Sciatic nerve (tissue), 2 donors: ENCODE results near the gene VEPH1. TPM values are rescaled to one million over a fixed set of nuclear protein-coding genes. Genes with fewer than 3 reads are reported as not detected.

Experiments used
- ATAC-seq: fragments of 200-7000 bp; cut with Tn5 transposase; one replicate; pipeline ENCODE4 v1.9.1; 2020; ENCODE audit warnings: mild to moderate bottlenecking, moderate library complexity
- DNase-seq: peaks from one replicate; pipeline ENCODE4 v3.0.0-alpha.2; 2020; ENCODE audit warnings: low spot score
- intact Hi-C: fragments of 100-400 bp; cut with DNase I; formaldehyde crosslinking; loops from one replicate; pipeline ENCODE4 v1.14.2; 2022
- total RNA-seq: library from RNA; stranded (reverse); fragmentation: NEBNext Ultra II Directional; extraction: Animal tissue kit (Norgen Biotek cat#: 25700); gene quantifications from one replicate; pipeline ENCODE4 v1.2.1, GENCODE V29; 2021
- donor health status: DM: no; HTN: no; CAD: no.
- donor health status: DM: no; HTN: no; CAD: no.

VEPH1 gene
- total RNA-seq, 1 donor from 2014 or later, result 1.0 TPM

DNA sequence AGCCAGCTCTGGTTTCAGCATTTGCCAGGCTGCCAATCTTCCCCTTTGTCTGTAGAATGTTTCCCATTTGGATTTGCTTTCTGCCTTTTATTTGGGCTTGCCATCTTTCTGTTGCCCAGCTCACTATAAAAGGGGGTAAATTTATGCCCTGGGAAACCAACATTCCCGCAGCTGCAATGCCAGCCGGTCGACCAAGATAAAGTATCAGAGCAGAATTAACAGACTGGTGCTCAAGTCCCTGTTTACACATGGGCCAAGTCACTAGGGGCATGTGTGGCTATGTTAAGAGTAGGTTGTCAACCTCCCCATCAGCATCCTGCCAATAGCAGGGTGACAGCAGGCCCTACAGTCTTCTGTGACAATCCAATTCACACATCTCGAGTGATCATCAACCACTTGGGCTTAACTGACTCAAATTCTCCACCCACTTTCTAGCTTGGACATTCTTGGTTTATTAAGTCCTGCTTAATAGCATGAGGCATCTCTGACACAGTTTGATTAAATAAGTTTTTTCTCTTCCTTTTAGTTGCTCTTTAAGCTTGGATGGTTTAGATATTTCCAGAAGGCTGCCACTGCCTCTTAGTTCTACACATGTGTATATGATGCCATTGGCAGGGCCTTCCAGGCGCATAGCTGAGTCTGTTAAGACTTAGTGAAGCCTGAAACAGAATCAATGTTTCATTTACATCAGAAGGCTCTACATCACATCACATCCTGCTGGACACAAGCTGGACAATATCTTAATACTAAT lies 24.1 kb upstream of the VEPH1 start:
- intact Hi-C loops, result no loop called here
- no peak for ATAC-seq
- no peak for DNase-seq

DNA sequence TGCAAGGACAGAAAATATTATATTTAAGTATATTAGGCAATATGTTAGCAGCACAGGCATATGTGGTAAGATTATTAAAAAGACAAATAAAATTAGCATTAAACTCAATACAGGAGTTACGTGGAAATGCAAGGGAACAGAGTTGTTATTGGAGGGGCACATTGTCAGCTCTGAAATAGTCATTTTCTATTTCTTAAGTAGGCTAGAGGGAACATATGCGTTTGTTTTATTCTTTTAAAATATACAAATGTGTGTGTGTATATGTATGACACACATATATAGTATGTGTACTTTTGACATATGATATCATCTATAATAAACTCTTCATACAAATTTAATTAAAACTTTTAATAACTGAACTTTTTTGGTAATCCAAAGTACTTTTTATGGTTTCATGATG lies 22.8 kb upstream of the VEPH1 start:
- intact Hi-C loops, result no loop called here
- DNase-seq, result no peak
- no peak for ATAC-seq

DNA sequence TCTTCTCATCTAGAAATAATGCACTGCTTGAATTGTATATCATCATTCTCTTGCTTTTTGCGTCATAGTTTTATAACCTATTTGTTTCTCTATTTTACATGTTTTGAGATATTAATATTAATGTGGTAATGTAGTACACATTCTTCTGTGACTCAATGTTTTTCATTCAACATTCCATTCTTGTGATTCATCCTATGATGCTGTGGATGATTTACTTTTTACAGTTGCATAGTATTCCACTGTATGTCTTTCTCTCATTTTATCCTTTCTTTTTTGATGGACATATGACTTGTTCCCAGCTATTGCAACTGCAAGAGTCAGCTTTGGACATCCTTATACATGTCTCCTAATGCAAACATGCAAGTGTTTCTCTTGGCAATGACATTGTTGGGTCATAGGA lies 20.6 kb upstream of the VEPH1 start:
- ATAC-seq, result no peak
- no peak for DNase-seq
- intact Hi-C loops, result no loop called here

DNA sequence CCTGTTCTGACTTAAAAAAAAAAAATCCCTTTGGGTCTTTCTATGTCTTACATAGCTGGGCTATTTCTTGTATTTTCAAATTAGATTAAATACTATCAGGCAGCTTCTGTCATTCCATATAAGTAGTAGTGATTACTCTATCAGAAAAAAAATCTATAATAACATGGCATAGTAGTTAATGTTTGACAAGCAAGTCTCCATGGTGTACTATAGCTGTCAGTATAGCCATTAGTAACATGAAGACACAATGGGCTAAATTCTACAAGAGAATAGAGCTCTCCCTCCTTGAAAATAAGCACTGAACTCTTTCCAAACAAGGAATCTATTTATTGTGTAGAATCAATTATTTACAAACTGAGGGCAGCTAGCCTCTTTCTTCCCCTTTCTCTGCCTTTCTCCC lies 19.4 kb upstream of the VEPH1 start:
- ATAC-seq, result no peak
- no peak for DNase-seq
- intact Hi-C loops, result no loop called here

DNA sequence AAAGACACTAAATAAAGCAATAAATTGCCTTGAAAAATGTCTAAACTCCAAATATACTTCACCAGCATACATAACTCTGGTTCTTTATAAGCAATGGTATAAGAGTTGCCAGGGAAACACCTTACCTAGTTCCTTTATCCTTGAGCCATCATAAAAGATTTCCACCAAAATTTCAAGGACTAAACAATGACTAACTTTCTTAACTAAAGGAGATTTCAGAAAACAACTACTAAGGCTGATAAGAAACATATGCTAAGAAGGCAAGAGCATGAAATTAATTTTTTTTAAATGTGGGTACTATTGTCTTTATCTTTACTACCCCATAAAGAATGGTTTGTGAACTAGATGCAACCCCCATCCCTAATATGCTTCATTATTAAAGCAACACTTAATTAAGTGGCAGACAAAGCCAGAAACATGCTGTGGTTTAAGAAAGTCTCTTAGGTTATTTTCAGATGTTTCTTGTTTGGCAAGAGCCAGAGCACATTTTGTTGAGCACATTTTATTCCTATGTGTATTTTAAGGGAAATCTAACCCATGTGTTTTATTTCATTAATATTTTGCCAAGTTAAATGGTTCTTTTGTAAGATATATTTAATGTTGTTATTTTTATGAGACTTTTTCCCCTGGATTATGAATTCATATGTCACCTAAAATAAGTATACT lies 17.4 kb upstream of the VEPH1 start:
- ATAC-seq, result peak; percentile 89

DNA sequence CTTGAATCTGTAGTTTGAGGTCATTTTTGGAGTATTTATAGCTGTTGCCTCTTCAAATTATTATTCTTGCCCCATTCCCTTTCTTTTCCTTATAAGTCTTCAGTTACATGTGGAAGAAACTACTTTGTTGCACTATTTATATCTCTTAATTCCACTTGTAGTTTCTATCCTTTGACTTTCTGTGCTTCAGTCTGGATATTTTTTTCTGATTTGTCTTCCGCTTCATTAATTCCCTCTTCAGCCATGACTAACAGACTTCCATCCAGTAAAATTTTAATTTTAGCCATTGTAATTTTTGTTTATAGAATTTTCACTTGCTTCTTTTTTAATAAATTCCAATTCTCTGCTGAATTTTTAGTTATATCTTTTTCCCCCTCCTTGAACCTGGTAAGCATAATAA lies 15.7 kb upstream of the VEPH1 start:
- DNase-seq (no peak), ATAC-seq (no peak)
- intact Hi-C loops, result no loop called here

More for the DNA sequence above, 17.4 kb upstream of the VEPH1 start:
- intact Hi-C loops, result no loop called here
- no peak for DNase-seq

DNA sequence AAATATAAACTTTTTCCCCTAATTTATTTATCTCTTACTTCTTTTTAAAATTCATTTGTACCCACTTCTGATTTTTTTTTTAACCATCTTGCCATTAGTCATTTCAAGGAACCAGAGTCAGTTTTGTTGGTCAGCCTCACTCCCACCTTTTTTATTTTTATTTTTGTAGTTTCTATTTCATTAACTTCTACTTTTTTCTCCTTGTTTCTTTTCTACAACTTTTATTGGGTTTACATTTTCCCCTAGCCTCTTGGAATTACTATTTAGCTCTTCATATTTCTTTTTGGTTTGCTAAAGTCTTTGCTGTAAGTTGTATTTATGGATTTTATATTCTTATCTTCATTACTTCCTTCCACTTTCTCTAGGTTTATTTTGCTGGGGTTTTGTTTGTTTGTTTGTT lies 13.7 kb upstream of the VEPH1 start:
- DNase-seq, result no peak
- intact Hi-C loops, result no loop called here
- no peak for ATAC-seq

DNA sequence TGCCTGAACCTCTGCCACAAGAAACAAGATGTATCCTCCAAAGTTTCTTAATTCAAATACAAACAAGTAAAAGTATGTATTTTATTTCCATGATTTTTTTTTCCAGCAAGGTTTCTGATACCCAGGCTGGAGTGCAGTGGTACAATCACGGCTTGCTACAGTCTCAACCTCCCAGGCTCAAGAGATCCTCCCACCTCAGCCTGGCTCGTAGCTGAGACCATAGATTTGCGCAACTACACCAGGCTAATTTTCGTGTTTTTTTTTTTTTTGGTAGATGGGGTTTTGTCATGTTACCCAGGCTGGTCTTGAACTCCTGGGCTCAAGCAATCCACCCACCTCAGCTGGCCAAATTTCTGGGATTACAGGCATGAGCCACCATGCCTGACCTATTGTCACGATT lies 12.2 kb upstream of the VEPH1 start:
- intact Hi-C loops, result no loop called here

DNA sequence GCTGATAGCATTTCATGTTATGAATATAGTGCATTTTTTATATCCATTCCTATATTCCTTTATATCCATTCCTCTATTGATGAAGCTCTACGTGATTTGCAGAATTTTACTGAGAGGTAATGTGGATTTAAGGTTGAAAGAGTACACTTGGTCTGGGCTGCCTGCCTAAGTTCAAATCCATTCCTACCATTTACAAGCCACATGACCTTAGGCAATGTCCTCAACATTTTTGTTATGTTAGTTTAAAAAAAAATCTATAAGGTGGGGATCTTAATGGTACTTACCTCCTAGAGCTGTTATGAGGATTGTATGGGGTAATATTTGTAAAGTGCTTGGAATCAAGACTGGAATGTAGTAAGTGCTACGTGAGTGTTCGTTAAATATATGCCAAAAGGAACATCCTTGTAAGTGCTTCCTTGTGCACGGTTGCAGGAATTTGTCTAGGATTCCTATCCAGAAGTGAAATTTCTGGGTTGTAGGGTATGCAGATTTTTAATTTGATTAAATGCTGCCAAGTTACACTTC lies 11.2 kb upstream of the VEPH1 start:
- DNase-seq (no peak), ATAC-seq (no peak)
- intact Hi-C loops, result no loop called here

More for the DNA sequence above, 12.2 kb upstream of the VEPH1 start:
- DNase-seq, result no peak
- no peak for ATAC-seq

DNA sequence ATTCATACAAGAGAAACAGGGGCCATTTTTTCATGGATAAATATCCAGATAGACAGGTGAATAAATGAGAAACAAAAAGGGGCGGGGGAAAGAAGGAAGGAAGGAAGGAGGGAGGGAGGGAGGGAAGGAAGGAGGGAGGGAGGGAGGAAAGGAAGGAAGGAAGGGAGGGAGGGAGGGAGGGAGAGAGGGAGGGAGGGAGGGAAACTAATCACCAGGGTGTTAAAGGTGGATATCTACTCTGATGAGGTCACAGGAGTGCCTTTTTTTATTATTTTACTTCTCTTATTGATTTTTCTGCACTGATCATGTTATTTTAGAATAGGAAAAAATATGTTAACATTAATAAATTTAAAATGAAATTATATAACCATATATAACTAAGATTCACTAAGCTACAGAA lies 10.4 kb upstream of the VEPH1 start:
- ATAC-seq, result no peak
- DNase-seq, result no peak
- intact Hi-C loops, result no loop called here

DNA sequence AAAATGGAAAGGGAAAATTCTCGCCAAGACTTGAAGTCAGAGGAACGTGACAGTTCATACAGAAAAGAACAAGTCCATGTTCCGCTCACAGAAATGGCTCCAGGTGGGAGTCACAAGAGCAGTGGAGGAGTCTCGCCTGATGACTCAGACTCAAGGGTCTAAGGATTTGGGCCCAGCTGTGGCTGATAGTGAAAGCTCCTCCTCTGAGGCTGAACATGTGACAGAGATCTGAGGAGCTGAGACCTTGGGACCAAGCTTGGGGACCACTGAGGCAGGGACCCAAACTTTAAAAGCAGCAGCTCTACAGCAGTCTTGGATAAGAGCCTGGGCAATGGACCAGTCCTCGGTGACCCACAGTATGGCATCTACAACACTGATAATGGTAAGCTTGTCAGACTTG lies 9.3 kb upstream of the VEPH1 start:
- DNase-seq, result no peak
- no peak for ATAC-seq
- intact Hi-C loops, result no loop called here

DNA sequence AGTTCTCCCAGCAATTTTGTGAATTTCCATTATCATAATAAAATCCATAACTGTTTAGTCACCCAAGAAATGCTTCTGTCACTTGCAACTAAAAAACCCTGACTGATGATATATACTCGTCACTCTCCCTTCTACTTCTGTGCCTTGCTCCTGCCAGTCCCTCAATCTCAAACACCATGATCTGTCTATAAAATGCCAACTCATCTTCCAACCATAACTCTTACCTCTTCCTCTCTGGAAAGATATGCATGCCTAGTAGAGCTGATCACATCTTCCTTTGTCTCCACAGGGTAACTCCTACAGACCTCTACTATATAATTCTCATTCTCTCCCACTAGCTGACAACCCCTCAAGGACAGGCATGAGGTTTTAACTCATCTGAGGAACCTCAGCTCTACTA lies 5.2 kb upstream of the VEPH1 start:
- DNase-seq, result no peak
- intact Hi-C loops, result no loop called here
- ATAC-seq, result no peak

DNA sequence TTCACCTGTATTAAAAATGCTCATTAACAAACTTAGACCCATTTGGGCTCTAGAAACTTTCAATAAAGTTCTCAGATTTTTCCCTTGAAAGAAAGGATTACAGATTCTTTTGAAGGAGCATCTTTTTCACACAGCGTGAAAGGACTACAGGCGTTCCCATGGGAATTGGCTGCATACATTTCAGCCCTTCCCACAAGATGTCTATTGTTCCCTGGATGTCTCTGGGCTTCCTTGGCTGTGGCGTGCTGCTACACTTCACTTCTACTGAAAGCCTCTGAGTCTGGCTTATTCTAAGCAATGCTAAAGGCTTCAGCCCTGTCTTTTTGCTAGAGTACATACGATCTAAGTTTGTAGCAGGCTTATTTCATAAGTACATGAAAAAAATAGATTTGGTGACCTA lies 1.4 kb downstream of the VEPH1 start:
- intact Hi-C loops, result no loop called here
- ATAC-seq (no peak), DNase-seq (no peak)

DNA sequence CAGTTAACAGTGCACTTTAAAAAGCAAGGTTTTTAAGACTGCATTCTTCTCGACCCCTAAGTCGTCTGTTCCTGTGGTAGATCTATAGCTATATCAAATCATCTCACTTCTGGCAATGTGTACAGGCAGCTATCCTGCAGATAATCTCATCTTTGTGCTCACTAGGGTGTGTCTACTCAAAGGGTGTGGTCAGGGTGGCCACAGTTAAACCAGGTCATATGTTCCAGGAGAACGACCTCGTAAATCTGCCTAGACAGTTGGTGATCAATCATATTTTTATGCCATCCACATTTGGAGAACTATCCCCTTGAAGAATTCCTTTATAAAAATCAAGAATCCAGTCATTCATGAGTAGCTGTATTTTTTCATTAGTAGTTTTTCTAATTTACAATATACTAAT lies 3.0 kb downstream of the VEPH1 start:
- DNase-seq (no peak), ATAC-seq (peak; percentile 37)
- intact Hi-C loops, result no loop called here

DNA sequence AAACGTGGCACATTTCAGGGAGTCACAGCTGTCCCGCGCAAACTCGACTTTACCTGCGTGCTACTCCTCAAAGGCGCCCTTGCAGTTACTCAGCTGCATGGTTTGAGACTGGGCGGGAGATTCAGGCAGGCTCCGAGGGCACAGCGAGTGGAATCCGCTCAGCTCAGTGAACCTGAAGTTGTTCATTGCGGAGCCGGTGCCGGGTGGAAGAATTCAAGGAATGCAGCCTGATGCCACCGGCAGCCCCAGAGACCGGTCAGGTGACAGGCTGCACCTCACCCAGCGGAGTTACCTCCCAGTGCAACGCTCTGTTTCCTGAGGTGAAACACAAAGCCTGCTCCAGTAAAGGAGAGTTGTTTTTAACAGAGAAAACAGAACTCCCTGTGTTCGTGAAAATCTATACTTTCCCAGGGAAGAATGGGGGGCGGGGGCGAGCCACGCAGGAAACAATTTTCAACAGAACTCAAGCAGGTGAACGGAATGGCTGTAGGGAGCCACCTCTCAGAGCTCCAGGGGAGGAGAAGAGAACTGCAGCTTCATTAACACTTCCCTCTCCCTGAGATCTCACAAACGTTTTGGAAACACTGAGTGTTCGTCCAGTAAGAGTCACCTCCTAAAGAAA lies 3.8 kb downstream of the VEPH1 start:
- intact Hi-C loops, result no loop called here
- ATAC-seq (peak; percentile 53), DNase-seq (no peak)

DNA sequence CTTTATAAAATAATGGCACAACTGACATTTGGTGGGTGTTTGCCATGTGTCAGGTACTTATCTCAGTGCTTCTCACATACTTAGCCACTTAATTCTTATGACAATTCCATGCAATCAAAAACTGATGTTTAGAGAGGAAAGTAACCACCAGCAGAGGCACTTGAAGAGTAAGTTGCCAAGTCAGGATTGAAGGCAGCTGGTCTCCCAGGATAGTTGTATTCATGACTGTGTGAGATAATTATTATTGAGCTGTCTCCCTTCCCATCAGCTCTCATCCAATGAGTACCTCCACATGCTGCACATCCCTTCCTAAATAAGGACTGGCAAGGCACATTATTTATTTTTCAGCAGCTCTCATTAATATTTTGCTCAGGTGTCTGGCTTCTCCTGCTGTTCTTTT lies 4.8 kb downstream of the VEPH1 start:
- no peak for DNase-seq

DNA sequence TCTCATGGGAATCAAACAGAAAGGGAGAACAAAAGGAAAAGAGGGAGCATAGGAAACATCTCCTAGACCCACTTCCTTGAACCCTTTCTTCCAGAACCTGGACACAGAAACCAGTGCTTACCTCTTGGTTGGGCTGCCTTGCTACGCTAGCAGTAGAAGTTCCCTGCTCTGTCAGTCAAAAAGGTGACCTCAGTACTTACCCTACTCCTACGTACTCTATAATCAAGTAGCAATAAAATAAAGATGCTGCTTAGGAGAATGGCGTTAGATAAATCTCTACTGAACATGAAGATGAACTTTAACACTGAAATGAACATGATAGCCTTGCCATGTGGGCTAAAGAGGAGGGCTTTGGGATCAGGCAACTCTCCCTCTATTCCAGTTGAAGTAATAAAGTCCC lies 7.4 kb downstream of the VEPH1 start:
- ATAC-seq, result no peak
- intact Hi-C loops, result no loop called here
- no peak for DNase-seq

More for the DNA sequence above, 4.8 kb downstream of the VEPH1 start:
- ATAC-seq, result no peak
- intact Hi-C loops, result no loop called here

DNA sequence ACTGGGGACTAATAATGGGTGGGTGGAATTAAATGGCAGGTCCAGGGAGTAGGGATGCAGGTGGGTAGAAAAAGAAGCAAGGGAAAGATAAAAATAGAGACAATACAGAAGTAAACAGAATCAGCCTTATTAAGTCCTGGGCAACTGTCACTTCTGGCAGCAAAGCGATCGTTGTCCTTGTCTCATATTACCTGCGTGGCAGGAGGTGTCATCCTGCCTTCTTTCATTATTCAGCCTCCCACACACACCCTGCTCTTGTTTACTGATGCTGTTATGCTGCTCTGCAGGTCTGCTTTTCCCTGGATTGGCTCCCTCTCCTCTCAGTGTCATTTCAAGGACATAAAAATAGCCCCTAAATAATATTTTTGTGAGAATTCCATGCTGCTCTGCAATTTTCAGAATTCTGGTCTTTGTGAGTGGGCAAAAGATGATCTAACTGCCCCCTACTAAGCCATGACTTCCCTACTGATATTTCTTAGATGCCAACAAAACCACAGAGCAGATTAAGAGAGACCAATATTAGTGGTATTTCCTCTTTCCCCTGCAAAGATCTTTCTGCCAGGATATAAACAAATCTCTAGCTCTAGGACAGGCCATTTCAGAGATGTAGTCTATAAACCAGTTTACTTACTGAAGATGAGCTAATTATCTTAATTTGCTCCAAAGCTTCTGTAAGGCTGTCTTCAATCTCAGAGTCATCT lies 8.5 kb downstream of the VEPH1 start:
- intact Hi-C loops, result loop anchor here (5.0 kb wide), 1 partner anchor 292 kb away; no protein-coding TSS in a partner anchor
- DNase-seq (no peak), ATAC-seq (no peak)
